Tibial nerve (tissue), 3 donors: ENCODE measurements around the gene PSMD14.

Source experiments
- POLR2A ChIP-seq, 2 donors: fragments of 450-650 bp; IDR thresholded peaks; one replicate each; pipeline ENCODE4 v1.6.1; 2017; ENCODE audit warnings: antibody characterized with exemption in 2 of 2, mild to moderate bottlenecking in 2 of 2, moderate library complexity in 2 of 2
- TF ChIP-seq, protein P1 (sequence below), 5 experiments: fragments of 200-600 bp in 3 of 5; fragments of 450-650 bp in 2 of 5; sonication (generic) in 3 of 5; IDR thresholded peaks; one replicate each; pipeline ENCODE4 v1.5.1; 2016 to 2019; ENCODE audit warnings: antibody characterized with exemption in 5 of 5, mild to moderate bottlenecking in 3 of 5, moderate library complexity in 2 of 5

DNA sequence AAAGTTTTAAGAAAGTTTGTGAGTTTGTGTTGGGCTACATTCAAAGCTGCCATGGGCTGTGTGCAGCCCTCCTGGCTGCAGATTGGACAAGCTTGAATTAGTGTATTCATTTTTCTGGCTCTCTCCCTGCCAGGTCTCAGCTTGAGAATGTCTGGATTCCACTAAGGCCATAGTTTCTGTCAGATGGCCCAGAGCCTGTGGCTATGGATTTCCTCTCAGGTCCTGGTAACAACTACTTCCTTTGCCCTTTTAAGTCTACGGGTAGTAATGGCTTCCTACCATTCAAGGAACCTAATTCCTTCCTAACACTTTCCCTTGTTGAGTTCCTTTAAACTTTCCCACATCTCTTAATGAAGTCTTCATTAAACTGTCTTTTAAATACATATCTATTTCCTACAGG, 24.3 kb upstream of the PSMD14 start:
- no peak for TF ChIP-seq POLR2A (IDR thresholded peaks at IDR 0.05)
- TF ChIP-seq, protein P1, sequence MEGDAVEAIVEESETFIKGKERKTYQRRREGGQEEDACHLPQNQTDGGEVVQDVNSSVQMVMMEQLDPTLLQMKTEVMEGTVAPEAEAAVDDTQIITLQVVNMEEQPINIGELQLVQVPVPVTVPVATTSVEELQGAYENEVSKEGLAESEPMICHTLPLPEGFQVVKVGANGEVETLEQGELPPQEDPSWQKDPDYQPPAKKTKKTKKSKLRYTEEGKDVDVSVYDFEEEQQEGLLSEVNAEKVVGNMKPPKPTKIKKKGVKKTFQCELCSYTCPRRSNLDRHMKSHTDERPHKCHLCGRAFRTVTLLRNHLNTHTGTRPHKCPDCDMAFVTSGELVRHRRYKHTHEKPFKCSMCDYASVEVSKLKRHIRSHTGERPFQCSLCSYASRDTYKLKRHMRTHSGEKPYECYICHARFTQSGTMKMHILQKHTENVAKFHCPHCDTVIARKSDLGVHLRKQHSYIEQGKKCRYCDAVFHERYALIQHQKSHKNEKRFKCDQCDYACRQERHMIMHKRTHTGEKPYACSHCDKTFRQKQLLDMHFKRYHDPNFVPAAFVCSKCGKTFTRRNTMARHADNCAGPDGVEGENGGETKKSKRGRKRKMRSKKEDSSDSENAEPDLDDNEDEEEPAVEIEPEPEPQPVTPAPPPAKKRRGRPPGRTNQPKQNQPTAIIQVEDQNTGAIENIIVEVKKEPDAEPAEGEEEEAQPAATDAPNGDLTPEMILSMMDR (IDR thresholded peaks at IDR 0.05), result no peak
